NB4 (cell line): ENCODE measurements around the gene MUL1.

ENCODE experiments used
- POLR2A ChIP-seq: IDR thresholded peaks from 2 replicates; pipeline ENCODE4 v1.6.1; 2011; ENCODE audit warnings: mild to moderate bottlenecking; ENCODE audit not compliant: insufficient read length; ENCODE audit errors: extremely low read depth
- TF ChIP-seq, protein P1 (sequence below): IDR thresholded peaks from one replicate; pipeline ENCODE4 v1.5.1; 2012; ENCODE audit warnings: low read depth, low read length
- TF ChIP-seq, protein P2 (sequence below): IDR thresholded peaks from 2 replicates; pipeline ENCODE4 v1.6.1; 2011; ENCODE audit warnings: low read depth, low read length

DNA sequence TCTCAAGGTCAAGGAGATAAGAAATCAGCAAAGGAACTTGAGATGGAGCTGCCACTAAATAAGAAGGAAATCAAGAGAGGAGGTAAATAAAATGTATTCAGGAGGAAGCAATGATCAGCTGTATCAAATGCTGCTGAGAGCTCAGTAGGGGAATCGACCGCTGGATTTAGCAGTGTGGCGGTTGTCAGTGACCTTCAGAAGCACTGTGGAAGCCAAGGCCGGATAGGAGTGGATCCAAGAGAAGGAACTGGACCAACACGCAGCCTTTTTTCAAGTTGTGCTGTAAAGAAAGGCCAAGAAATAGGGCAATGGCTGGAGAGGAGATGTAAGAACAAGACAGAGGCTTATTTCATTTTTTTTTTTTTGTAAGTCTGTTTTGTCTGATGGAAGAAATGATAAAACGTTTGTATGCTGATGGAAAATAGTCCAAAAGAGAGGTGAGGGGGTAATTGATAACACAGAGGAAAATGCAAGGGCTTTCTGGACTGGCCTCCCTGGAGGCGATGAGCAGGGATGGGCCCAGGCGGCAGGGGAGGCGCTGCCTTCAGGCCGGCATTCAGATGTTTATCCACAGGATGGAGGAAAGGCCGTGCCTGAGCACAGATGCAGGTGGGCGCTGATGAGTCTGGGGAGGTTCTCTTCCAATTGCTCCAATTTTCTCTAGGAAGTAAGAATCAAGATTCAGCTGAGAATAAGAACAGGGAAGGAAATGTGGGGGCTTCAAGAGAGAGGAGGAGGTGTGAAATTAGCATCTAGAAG lies 26.9 kb upstream of the MUL1 start:
- TF ChIP-seq, protein P1, sequence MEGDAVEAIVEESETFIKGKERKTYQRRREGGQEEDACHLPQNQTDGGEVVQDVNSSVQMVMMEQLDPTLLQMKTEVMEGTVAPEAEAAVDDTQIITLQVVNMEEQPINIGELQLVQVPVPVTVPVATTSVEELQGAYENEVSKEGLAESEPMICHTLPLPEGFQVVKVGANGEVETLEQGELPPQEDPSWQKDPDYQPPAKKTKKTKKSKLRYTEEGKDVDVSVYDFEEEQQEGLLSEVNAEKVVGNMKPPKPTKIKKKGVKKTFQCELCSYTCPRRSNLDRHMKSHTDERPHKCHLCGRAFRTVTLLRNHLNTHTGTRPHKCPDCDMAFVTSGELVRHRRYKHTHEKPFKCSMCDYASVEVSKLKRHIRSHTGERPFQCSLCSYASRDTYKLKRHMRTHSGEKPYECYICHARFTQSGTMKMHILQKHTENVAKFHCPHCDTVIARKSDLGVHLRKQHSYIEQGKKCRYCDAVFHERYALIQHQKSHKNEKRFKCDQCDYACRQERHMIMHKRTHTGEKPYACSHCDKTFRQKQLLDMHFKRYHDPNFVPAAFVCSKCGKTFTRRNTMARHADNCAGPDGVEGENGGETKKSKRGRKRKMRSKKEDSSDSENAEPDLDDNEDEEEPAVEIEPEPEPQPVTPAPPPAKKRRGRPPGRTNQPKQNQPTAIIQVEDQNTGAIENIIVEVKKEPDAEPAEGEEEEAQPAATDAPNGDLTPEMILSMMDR: no peak
- no peak for TF ChIP-seq POLR2A
- TF ChIP-seq, protein P2, sequence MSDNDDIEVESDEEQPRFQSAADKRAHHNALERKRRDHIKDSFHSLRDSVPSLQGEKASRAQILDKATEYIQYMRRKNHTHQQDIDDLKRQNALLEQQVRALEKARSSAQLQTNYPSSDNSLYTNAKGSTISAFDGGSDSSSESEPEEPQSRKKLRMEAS: no peak
